Thoracic aorta (tissue), 2 donors: Measurements from ENCODE around the gene JADE1. TPM values are rescaled to one million over a fixed set of nuclear protein-coding genes. Genes with fewer than 3 reads are reported as not detected.

Source experiments
- ATAC-seq: fragments of 150-250 bp; one replicate; pipeline ENCODE4 v1.8.0; 2017; ENCODE audit warnings: low read depth; ENCODE audit not compliant: insufficient number of reproducible peaks, low FRiP score
- DNase-seq: peaks from one replicate; pipeline ENCODE4 v3.0.0-alpha.2; 2020; ENCODE audit warnings: low spot score
- H3K27ac ChIP-seq, 2 donors: fragments of 200-600 bp; sonication (generic); 1 replicate in 1 of 2; 2 replicates in 1 of 2; pipeline ENCODE4 v1.5.1; 2016; ENCODE audit warnings: mild to moderate bottlenecking in 2 of 2, moderate library complexity in 2 of 2
- H3K27me3 ChIP-seq: fragments of 200-600 bp; sonication (generic); replicated peaks from 2 replicates; pipeline ENCODE4 v1.6.0; 2016; ENCODE audit warnings: mild to moderate bottlenecking; ENCODE audit not compliant: insufficient read depth
- H3K36me3 ChIP-seq: fragments of 200-600 bp; sonication (generic); one replicate; pipeline ENCODE4 v1.5.1; 2016
- H3K4me1 ChIP-seq, 2 donors: fragments of 200-600 bp; sonication (generic); 1 replicate in 1 of 2; 2 replicates in 1 of 2; pipeline versions ENCODE4 v1.5.1 to v1.6.0; 2016; ENCODE audit warnings: low read depth in 2 of 2, mild to moderate bottlenecking in 1 of 2; ENCODE audit not compliant: control insufficient read depth in 1 of 2
- H3K4me3 ChIP-seq: fragments of 200-600 bp; sonication (generic); 2 replicates; pipeline ENCODE4 v1.5.1; 2016; ENCODE audit warnings: mild to moderate bottlenecking
- H3K9me3 ChIP-seq: fragments of 200-600 bp; sonication (generic); 2 replicates; pipeline ENCODE4 v1.5.1; 2016
- total RNA-seq, 2 donors: library from RNA; depleted of rRNA; stranded (reverse); fragments of >200 nt; gene quantifications; one replicate each; pipeline versions ENCODE4 v1.1.0 to v1.2.3, GENCODE V29; 2016
- TF ChIP-seq, protein P1 (sequence below): fragments of 200-600 bp; sonication (generic); IDR thresholded peaks from one replicate; pipeline ENCODE4 v1.5.1; 2019; ENCODE audit warnings: antibody characterized with exemption

Gene JADE1
- total RNA-seq = 10 to 100 TPM; 23.7 to 63.8 TPM

- H3K9me3 ChIP-seq = no peaks in the 10 kb centered on the region
- H3K36me3 ChIP-seq = no peaks in the 10 kb centered on the region
- peaks cover 6 to 19% of the 10 kb centered on the region in 2 donors for H3K4me1 ChIP-seq
- H3K4me3 ChIP-seq = peak within 1 kb of the TSS; percentile 97
- H3K27me3 ChIP-seq = no peaks in the 10 kb centered on the region
- peak within 1 kb of the TSS; percentile 92 to 97 for H3K27ac ChIP-seq
- peak; percentile 65 for ATAC-seq
- DNase-seq = peak; percentile 86
- TF ChIP-seq, protein P1, sequence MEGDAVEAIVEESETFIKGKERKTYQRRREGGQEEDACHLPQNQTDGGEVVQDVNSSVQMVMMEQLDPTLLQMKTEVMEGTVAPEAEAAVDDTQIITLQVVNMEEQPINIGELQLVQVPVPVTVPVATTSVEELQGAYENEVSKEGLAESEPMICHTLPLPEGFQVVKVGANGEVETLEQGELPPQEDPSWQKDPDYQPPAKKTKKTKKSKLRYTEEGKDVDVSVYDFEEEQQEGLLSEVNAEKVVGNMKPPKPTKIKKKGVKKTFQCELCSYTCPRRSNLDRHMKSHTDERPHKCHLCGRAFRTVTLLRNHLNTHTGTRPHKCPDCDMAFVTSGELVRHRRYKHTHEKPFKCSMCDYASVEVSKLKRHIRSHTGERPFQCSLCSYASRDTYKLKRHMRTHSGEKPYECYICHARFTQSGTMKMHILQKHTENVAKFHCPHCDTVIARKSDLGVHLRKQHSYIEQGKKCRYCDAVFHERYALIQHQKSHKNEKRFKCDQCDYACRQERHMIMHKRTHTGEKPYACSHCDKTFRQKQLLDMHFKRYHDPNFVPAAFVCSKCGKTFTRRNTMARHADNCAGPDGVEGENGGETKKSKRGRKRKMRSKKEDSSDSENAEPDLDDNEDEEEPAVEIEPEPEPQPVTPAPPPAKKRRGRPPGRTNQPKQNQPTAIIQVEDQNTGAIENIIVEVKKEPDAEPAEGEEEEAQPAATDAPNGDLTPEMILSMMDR = peak; percentile 42
Measured at GRCh38 chr4:128809477-128810330, at the start of gene JADE1. TSS of gene JADE1 (plus strand) at chr4:128809700. CDS start at chr4:128831759, 22,059 bp downstream.

GRCh38 chr4:128766781-128767180 lies 42.7 kb upstream of the JADE1 start:
- H3K9me3 ChIP-seq = no peaks in the 10 kb centered on the region
- DNase-seq (no peak), ATAC-seq (no peak)
- H3K27ac ChIP-seq = no peak overlapping the region
- H3K27me3 ChIP-seq = no peaks in the 10 kb centered on the region
- no peak overlapping the region for H3K4me3 ChIP-seq
- no peaks in the 10 kb centered on the region for H3K4me1 ChIP-seq
- TF ChIP-seq, protein P1 = no peak
- no peaks in the 10 kb centered on the region for H3K36me3 ChIP-seq

DNA sequence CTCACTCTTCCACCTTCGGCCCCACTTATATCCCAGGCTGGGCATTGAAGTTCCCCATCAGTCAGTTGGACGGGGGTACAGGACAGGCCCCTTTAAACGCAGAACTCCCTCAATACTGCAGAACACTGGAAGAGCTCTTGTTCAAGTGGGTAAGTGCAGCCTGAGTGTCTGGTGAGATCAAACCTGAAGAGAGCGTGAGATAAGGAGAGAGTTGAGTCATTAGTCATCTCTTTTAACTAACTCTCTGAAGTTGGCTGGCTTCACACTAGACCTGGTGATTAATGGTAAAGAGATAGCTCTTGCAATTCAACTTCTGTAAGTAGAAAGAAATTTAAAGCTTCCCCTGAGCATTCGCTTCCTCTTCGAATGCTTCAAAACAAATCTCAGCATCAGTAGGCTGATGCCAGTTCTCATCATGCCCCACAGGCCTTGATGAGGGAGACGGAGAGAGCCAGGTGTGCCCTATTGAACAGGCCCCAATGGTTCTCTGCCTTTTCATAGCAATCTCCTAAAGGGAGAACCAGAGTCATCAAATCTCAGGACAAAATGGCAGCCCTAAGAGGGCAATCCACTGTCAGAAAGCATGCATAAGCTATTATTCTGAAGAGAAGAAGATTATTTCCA lies 41.0 kb upstream of the JADE1 start:
- Histone ChIP-seq H3K27me3 (no peaks in the 10 kb centered on the region), H3K27ac (no peak overlapping the region), H3K9me3 (no peaks in the 10 kb centered on the region), H3K4me3 (no peak overlapping the region), H3K4me1 (no peaks in the 10 kb centered on the region), H3K36me3 (no peaks in the 10 kb centered on the region)
- TF ChIP-seq, protein P1 = no peak
- DNase-seq (no peak), ATAC-seq (no peak)

DNA sequence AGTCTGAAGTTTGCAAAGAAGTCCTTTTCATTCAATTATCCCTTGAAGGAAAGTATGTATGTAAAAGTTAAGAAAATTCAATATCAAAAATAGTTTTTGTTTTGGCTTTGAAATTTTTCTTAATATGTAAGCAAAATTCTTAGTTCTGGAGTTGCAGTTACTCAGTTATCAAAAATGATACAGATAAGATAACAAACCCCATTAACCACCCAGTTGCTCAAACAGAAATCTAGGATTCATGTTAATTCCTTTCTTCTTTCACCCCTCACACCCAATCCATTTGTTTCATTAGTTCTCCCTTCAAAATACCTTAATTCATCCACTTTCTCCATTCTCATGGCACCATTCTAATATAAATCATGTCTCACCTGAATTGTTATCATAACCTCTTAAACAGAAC lies 40.5 kb upstream of the JADE1 start:
- TF ChIP-seq, protein P1 = no peak
- Histone ChIP-seq H3K9me3 (no peaks in the 10 kb centered on the region), H3K36me3 (no peaks in the 10 kb centered on the region), H3K4me3 (no peak overlapping the region), H3K27me3 (no peaks in the 10 kb centered on the region), H3K27ac (no peak overlapping the region), H3K4me1 (no peaks in the 10 kb centered on the region)
- no peak for ATAC-seq
- no peak for DNase-seq

DNA sequence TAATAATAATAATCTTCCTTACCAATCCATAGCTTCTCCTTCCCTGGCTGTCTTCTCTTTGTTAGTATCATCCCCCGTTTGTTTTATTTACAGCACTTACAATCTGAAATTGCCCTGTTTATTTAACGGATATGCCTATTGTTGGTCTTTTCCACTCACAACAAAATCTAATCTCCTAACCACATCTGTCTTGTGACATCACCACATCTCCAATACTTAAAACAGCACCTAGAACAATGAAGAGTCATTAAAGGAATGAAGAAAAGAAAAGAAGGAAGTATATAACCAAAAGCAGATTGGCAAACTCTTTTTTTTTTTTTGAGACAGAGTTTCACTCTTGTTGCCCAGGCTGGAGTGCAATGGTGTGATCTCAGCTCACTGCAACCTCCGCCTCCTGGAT lies 38.7 kb upstream of the JADE1 start:
- H3K9me3 ChIP-seq = no peaks in the 10 kb centered on the region
- no peaks in the 10 kb centered on the region for H3K36me3 ChIP-seq
- no peak for DNase-seq
- H3K27ac ChIP-seq = no peak overlapping the region
- H3K4me3 ChIP-seq = no peak overlapping the region
- H3K27me3 ChIP-seq = no peaks in the 10 kb centered on the region
- TF ChIP-seq, protein P1 = no peak
- ATAC-seq = no peak
- H3K4me1 ChIP-seq = no peaks in the 10 kb centered on the region
